Gastrocnemius medialis (tissue), 4 donors: Measurements from ENCODE around the gene LRRC75A. TPM values are rescaled to one million over a fixed set of nuclear protein-coding genes. Genes with fewer than 3 reads are reported as not detected.

Experiments used
- ATAC-seq, 2 donors: fragments of 150-250 bp; one replicate each; pipeline ENCODE4 v1.9.1; 2016
- DNase-seq, 2 donors: peaks; one replicate each; pipeline ENCODE4 v3.0.0-alpha.2; 2019
- H3K27ac ChIP-seq, 4 donors: fragments of 200-600 bp; sonication (generic); 1 replicate in 1 of 4; 2 replicates in 3 of 4; pipeline ENCODE4 v1.5.1; 2016 to 2018; ENCODE audit warnings: mild to moderate bottlenecking in 2 of 4, moderate library complexity in 1 of 4
- H3K27me3 ChIP-seq, 3 donors: fragments of 200-600 bp; sonication (generic) in 2 of 3; 1 replicate in 1 of 3; 2 replicates in 2 of 3; pipeline versions ENCODE4 v1.5.1 to v1.6.0; 2016 to 2019; ENCODE audit warnings: mild to moderate bottlenecking in 1 of 3, moderate library complexity in 1 of 3
- H3K36me3 ChIP-seq, 2 donors: fragments of 200-600 bp; sonication (generic) in 1 of 2; one replicate each; pipeline ENCODE4 v1.5.1; 2017 to 2018
- H3K4me1 ChIP-seq, 2 donors: fragments of 200-600 bp; sonication (generic) in 1 of 2; one replicate each; pipeline ENCODE4 v1.5.1; 2016 to 2017; ENCODE audit warnings: mild to moderate bottlenecking in 2 of 2
- H3K4me3 ChIP-seq, 4 donors: fragments of 200-600 bp; sonication (generic) in 3 of 4; 1 replicate in 1 of 4; 2 replicates in 3 of 4; pipeline ENCODE4 v1.5.1; 2016 to 2019; ENCODE audit warnings: mild to moderate bottlenecking in 2 of 4
- H3K9me3 ChIP-seq, 3 donors: fragments of 200-600 bp; sonication (generic) in 2 of 3; 1 replicate in 1 of 3; 2 replicates in 2 of 3; pipeline ENCODE4 v1.5.1; 2016 to 2019
- POLR2A ChIP-seq, 2 donors: fragments of 450-650 bp; IDR thresholded peaks; one replicate each; pipeline ENCODE4 v1.6.1; 2017; ENCODE audit warnings: antibody characterized with exemption in 2 of 2, mild to moderate bottlenecking in 2 of 2, moderate library complexity in 2 of 2
- in situ Hi-C, 4 donors: fragments of 200-750 bp; cut with MboI; loops; one replicate each; pipeline versions ENCODE4 v1.15.0 to v1.8.0; 2017; ENCODE audit warnings: low sequenced_read_pairs in 4 of 4
- intact Hi-C: fragments of 100-400 bp; cut with DNase I; formaldehyde crosslinking; loops from one replicate; pipeline ENCODE4 v1.15.1; 2023; ENCODE audit warnings: low total_unique reads
- total RNA-seq, 4 donors: library from RNA; depleted of rRNA; stranded (reverse); fragments of >200 nt; gene quantifications; one replicate each; pipeline versions ENCODE4 v1.1.0 to v1.2.3, GENCODE V29; 2016
- TF ChIP-seq, protein P1 (sequence below), 5 experiments: fragments of 450-650 bp in 3 of 5; fragments of 200-600 bp in 2 of 5; sonication (generic) in 2 of 5; IDR thresholded peaks in 4 of 5; conservative IDR thresholded peaks in 1 of 5; 1 replicate in 4 of 5; 2 replicates in 1 of 5; pipeline ENCODE4 v1.5.1; 2016 to 2019; ENCODE audit warnings: antibody characterized with exemption in 5 of 5, mild to moderate bottlenecking in 3 of 5, moderate library complexity in 3 of 5

Gene LRRC75A
- total RNA-seq, 4 donors from 2014 or later = 0.34 to 0.80 TPM; not detected in 2

DNA sequence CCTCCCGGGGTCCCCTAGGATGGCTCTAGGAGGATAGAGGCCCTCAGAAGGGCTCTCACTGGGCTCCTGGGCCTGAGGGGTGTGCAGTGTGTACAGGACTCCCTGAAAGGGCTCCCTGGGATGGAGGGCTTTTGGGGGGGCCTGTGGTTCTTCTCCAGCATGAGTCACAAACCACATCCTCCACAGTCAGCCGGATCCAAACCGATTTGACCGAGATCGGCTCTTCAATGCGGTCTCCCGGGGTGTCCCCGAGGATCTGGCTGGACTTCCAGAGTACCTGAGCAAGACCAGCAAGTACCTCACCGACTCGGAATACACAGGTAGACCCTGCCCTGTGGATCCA lies 72.1 kb downstream of the LRRC75A start:
- in situ Hi-C loops (no loop called here), intact Hi-C loops (no loop called here)
- no peaks in the 10 kb centered on the region for H3K36me3 ChIP-seq
- TF ChIP-seq, protein P1, sequence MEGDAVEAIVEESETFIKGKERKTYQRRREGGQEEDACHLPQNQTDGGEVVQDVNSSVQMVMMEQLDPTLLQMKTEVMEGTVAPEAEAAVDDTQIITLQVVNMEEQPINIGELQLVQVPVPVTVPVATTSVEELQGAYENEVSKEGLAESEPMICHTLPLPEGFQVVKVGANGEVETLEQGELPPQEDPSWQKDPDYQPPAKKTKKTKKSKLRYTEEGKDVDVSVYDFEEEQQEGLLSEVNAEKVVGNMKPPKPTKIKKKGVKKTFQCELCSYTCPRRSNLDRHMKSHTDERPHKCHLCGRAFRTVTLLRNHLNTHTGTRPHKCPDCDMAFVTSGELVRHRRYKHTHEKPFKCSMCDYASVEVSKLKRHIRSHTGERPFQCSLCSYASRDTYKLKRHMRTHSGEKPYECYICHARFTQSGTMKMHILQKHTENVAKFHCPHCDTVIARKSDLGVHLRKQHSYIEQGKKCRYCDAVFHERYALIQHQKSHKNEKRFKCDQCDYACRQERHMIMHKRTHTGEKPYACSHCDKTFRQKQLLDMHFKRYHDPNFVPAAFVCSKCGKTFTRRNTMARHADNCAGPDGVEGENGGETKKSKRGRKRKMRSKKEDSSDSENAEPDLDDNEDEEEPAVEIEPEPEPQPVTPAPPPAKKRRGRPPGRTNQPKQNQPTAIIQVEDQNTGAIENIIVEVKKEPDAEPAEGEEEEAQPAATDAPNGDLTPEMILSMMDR (IDR thresholded peaks at IDR 0.05 in 4 of 5, conservative IDR thresholded peaks at IDR 0.05 in 1 of 5) = no peak
- TF ChIP-seq POLR2A (IDR thresholded peaks at IDR 0.05) = no peak
- H3K9me3 ChIP-seq = no peaks in the 10 kb centered on the region
- no peak for ATAC-seq
- no peaks in the 10 kb centered on the region for H3K27me3 ChIP-seq
- H3K27ac ChIP-seq = peak overlapping the region in 3 of 4 donors; percentile 37 to 86 (median 82)
- peaks cover 6 to 10% of the 10 kb centered on the region in 2 donors for H3K4me1 ChIP-seq
- H3K4me3 ChIP-seq = no peak overlapping the region
- no peak for DNase-seq

DNA sequence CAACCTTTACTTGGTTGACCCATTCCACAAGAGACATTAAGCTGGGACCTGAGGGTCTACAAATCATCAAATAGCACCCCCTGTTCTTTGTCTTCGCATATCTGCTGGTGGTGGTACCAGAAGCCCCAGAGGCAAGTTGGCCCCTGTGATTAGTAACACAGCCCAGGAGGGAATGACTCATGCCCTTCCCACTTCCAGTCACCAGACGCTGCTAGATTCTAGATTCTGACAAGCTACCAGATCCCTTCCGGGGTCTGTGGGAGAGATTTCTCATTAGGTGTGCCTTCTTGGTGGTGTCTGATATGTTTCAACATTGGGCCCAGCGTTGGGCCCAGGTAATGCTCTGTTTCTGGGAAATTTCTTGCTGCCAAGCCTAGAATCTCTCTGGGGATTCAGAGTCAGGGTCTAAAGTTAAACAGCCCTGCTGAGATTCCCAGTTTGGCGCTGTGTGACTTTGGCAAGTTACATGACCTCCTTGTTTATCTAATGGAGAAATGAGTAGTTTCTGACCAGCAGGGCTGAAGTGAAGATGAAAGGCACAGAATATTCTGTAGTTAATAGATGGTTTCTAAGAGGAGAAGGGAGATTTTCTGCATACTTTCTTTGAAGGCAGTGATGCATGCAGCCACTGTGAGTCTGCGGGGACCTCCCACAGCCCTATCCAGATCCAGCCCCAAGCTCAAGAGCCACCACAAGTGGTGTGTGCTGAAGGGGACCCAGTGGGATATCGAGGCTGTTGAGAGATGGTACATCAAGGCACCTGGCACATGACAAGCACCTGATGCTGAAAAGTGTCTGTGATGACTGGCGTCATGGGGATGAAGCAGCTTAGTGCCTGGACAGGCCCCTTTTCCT lies 72.7 kb downstream of the LRRC75A start:
- in situ Hi-C loops = no loop called here
- Histone ChIP-seq H3K36me3 (no peaks in the 10 kb centered on the region), H3K9me3 (no peaks in the 10 kb centered on the region), H3K27ac (peak overlapping the region; percentile 21 to 86 (median 60)), H3K4me3 (no peak overlapping the region), H3K27me3 (no peaks in the 10 kb centered on the region), H3K4me1 (peaks cover 6 to 10% of the 10 kb centered on the region in 2 donors)
- TF ChIP-seq, protein P1 (IDR thresholded peaks at IDR 0.05 in 4 of 5, conservative IDR thresholded peaks at IDR 0.05 in 1 of 5) = no peak
- TF ChIP-seq POLR2A (IDR thresholded peaks at IDR 0.05) = no peak
- intact Hi-C loops = no loop called here
- ATAC-seq = no peak
- DNase-seq = no peak

DNA sequence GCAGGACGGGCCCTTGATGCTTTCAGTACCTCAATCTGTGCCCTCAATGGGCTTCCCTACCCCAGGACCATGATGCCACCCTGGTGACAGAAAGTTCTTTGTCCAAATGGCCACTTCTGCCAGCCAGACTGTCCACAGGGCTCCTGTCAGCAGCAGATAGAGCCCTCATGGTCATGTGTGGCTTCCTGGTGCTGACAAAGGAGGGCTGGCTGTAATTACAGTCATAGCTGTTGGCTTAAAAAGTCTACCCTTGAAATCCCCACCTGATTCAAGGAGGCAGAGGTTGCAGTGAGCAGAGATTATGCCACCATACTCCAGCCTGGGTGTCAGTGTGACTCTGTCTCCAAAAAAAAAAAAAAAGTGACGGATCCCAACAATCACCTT lies 73.3 kb downstream of the LRRC75A start:
- no peaks in the 10 kb centered on the region for H3K36me3 ChIP-seq
- TF ChIP-seq, protein P1 (IDR thresholded peaks at IDR 0.05 in 4 of 5, conservative IDR thresholded peaks at IDR 0.05 in 1 of 5) = no peak
- TF ChIP-seq POLR2A (IDR thresholded peaks at IDR 0.05) = no peak
- no peaks in the 10 kb centered on the region for H3K27me3 ChIP-seq
- in situ Hi-C loops (no loop called here), intact Hi-C loops (no loop called here)
- H3K27ac ChIP-seq = peak overlapping the region; percentile 21 to 86 (median 60)
- DNase-seq (no peak), ATAC-seq (no peak)
- no peak overlapping the region for H3K4me3 ChIP-seq
- H3K9me3 ChIP-seq = no peaks in the 10 kb centered on the region
- H3K4me1 ChIP-seq = peaks cover 6 to 10% of the 10 kb centered on the region in 2 donors

DNA sequence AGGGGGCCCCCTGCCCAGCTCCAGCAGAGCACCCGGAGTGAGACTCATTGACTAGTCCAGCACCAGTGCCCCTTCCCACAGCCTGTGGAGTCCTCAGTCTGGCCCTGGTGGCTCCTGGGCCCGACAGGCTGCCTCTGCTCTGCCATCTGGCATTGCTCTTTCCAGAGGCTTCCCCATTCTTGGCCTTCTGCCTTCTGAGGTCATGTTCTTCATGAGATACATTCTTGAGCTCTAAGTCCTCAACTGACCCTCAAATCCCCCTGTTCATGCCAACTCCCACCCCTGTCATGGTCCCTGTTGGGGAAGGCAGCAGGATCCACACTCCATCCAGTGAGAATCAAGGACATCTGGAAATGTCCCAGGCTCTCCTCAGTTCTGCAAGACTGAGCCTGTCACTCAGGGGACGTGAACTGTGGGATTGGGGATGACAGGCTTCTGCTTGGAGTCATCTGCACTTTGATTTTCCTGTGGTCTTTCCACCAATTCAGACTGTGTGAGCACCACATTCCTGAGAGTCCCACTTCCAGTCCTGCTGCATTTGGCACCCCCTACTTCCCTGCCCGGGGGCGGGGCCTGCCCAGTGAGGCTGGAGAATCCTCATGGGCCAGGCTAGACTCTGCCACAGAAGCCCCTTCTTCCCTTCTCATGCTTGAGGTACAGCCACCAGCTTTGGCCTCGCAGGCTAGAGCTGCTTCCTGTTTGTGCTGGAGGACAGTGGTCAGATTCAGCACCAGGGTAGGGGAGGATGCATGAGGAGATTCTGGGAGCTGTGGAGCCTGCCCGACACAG lies 73.9 kb downstream of the LRRC75A start:
- intact Hi-C loops = no loop called here
- Histone ChIP-seq H3K4me1 (peaks cover 6 to 10% of the 10 kb centered on the region in 2 donors), H3K27me3 (no peaks in the 10 kb centered on the region), H3K9me3 (no peaks in the 10 kb centered on the region), H3K27ac (peak overlapping the region in 3 of 4 donors; percentile 21 to 86 (median 82)), H3K36me3 (no peaks in the 10 kb centered on the region), H3K4me3 (no peak overlapping the region)
- DNase-seq = no peak
- in situ Hi-C loops = no loop called here
- no peak for ATAC-seq
- TF ChIP-seq, protein P1 (IDR thresholded peaks at IDR 0.05 in 4 of 5, conservative IDR thresholded peaks at IDR 0.05 in 1 of 5) = no peak
- TF ChIP-seq POLR2A (IDR thresholded peaks at IDR 0.05) = no peak
